Left ventricle myocardium inferior (tissue), 1 donor: Measurements from ENCODE around the gene ALDH3B1. TPM values are rescaled to one million over a fixed set of nuclear protein-coding genes. Genes with fewer than 3 reads are reported as not detected.

ENCODE experiments used
- DNase-seq: peaks from one replicate; pipeline ENCODE4 v3.0.0-alpha.2; 2020
- H3K27ac ChIP-seq: fragments of 200-600 bp; replicated peaks from 2 replicates; pipeline ENCODE4 v1.8.0; 2021
- H3K27me3 ChIP-seq: fragments of 200-600 bp; 2 replicates; pipeline ENCODE4 v1.8.0; 2021; ENCODE audit warnings: low read depth
- H3K36me3 ChIP-seq: fragments of 200-600 bp; 2 replicates; pipeline ENCODE4 v1.8.0; 2021
- H3K4me1 ChIP-seq: fragments of 200-600 bp; 2 replicates; pipeline ENCODE4 v1.8.0; 2021
- H3K4me3 ChIP-seq: fragments of 200-600 bp; 2 replicates; pipeline ENCODE4 v1.8.0; 2021; ENCODE audit warnings: mild to moderate bottlenecking, moderate library complexity
- H3K9me3 ChIP-seq: fragments of 200-600 bp; replicated peaks from 2 replicates; pipeline ENCODE4 v1.8.0; 2021
- intact Hi-C: fragments of 100-400 bp; cut with micrococcal nuclease; formaldehyde crosslinking; loops from one replicate; pipeline ENCODE4 v1.11.0; 2022
- total RNA-seq: library from RNA; stranded (reverse); fragmentation: NEBNext Ultra II Directional; extraction: Animal tissue kit (Norgen Biotek cat#: 25700); gene quantifications from one replicate; pipeline ENCODE4 v1.2.1, GENCODE V29; 2021
- TF ChIP-seq, protein P1 (sequence below): fragments of 200-600 bp; IDR thresholded peaks from 2 replicates; pipeline ENCODE4 v1.8.0; 2021; ENCODE audit warnings: antibody characterized with exemption, mild to moderate bottlenecking, borderline replicate concordance
- donor health status: DM: no; HTN: yes; CAD: no; lungs with severe emphysema.

Gene ALDH3B1
- total RNA-seq, 1 donor from 2014 or later: 3.7 TPM

DNA sequence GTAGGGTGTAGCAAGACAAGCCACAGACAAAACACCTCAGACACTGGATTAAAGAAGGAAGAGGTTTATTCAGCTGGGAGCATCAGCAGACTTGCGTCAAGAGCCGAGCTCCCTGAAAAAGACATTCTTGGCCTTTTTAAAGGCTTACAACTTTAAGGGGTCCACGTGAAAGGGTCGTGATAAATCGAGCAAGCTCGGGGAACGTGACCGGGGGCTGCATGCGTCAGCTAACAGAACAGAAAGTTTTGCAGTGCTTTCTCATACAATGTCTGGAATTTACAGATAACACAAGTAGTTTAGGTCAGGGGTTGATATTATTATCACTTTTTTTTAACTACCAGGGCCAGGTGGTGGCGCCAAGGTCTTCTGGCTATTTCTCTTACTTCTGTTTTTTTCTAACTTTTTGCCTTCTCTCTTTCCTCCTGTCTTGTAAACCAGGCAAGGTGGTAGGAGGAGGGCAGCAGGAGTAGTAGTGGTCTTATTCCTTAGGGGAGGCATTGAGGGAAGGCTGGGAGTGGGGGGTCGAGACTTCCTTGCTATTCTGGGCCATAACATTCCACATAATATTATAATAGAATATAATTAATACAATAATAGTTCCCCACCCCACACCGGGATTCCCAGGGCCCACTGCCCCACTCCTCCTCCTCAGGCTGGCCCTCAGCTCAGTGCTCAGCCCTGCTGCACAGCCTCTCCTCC is 587 bp upstream of the ALDH3B1 start:
- peak overlapping the region; percentile 83 for H3K27ac ChIP-seq
- H3K27me3 ChIP-seq: no peaks in the 10 kb centered on the region
- TF ChIP-seq, protein P1, sequence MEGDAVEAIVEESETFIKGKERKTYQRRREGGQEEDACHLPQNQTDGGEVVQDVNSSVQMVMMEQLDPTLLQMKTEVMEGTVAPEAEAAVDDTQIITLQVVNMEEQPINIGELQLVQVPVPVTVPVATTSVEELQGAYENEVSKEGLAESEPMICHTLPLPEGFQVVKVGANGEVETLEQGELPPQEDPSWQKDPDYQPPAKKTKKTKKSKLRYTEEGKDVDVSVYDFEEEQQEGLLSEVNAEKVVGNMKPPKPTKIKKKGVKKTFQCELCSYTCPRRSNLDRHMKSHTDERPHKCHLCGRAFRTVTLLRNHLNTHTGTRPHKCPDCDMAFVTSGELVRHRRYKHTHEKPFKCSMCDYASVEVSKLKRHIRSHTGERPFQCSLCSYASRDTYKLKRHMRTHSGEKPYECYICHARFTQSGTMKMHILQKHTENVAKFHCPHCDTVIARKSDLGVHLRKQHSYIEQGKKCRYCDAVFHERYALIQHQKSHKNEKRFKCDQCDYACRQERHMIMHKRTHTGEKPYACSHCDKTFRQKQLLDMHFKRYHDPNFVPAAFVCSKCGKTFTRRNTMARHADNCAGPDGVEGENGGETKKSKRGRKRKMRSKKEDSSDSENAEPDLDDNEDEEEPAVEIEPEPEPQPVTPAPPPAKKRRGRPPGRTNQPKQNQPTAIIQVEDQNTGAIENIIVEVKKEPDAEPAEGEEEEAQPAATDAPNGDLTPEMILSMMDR: no peak
- no peaks in the 10 kb centered on the region for H3K9me3 ChIP-seq
- H3K4me1 ChIP-seq: peaks cover 32% of the 10 kb centered on the region
- no peaks in the 10 kb centered on the region for H3K36me3 ChIP-seq
- H3K4me3 ChIP-seq: peak overlapping the region; percentile 57
- DNase-seq: no peak
- intact Hi-C loops: no loop called here

DNA sequence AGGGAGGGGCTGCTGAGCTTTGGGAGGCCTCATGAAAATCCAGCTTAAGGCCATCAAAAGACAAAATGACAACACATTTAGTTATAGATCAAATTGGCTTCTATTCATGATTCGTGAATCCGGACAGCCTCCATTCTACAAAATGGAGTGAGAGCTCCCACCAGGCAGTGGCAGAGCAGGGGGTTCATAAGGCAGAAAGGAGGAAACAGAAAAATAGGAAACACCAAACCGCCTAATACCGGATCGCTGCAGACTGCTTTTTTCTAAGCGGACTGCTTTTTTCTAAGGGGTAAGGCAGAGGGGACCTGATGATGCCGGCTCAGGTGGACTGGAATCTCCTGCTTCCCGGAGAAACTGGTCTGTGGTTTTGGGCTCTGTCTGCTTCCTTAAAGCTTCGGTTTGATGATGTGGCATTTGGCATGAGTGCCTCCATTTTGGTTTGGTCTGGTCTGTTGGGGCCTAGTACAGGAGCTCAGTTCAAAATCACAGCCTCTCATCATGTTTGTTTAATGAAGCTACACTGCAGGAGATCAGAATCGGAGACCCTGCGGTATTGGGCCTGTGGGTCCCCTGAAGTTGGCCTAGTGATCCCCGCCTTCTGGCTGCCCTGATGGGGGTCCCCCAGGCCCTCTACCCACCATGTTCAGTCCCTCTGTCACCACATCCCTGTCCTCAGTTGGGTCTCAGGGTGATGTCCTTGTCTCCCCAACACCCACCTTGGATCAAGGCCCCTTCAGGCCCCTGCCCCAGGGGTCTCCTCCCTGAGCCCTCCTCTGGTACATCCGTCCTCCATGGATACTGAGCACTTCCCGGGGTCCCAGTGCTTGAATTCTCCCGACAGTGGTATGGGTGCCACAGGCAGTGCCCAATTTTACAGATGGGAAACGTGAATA is 1.2 kb downstream of the ALDH3B1 start:
- no peak for DNase-seq
- peak overlapping the region; percentile 83 for H3K27ac ChIP-seq
- H3K9me3 ChIP-seq: no peaks in the 10 kb centered on the region
- no peaks in the 10 kb centered on the region for H3K36me3 ChIP-seq
- peak overlapping the region; percentile 57 for H3K4me3 ChIP-seq
- TF ChIP-seq, protein P1: no peak
- intact Hi-C loops: no loop called here
- H3K4me1 ChIP-seq: peaks cover 29% of the 10 kb centered on the region
- H3K27me3 ChIP-seq: no peaks in the 10 kb centered on the region

DNA sequence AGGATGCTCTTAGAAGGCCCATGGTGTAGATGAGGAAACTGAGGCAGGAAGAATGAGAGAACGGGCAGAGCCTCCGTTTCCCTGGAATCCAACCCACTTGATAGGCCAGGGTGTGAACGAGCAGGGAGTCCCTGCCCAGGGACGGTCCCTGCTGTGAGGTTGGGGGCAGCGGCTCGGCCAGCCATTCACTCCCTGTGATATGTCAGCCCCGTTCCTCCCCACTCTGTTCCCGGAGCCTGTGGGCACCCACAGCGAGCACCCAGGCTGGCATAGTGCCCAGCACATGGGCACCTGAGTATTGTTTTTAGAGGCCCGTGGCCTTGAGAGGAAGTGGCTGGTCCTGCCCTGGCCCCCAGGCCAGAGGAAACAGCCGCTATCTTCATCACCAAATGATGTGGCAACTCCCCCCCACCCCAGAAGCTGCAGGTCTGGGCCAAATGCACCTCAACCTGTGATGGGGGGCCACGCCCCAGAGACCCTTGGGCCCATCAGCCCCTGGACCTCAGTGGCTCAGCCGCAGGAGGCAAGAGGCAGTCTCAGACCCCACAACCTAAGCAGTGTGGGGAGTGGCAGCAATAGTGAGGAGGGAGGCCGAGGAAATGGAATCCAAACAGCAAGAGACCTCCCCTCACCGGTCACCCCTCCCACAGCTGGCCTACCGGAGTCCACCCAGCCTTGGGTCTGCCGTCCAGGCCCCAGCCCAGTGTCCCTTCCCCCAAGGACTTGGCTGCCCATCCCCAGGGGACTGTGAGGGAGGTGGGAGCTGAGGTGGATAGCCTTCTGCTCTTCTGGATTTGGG is 2.1 kb downstream of the ALDH3B1 start:
- Histone ChIP-seq H3K27me3 (no peaks in the 10 kb centered on the region), H3K27ac (no peak overlapping the region), H3K36me3 (no peaks in the 10 kb centered on the region), H3K4me3 (no peak overlapping the region), H3K4me1 (peaks cover 36% of the 10 kb centered on the region), H3K9me3 (no peaks in the 10 kb centered on the region)
- TF ChIP-seq, protein P1: no peak
- DNase-seq: no peak
- intact Hi-C loops: no loop called here

DNA sequence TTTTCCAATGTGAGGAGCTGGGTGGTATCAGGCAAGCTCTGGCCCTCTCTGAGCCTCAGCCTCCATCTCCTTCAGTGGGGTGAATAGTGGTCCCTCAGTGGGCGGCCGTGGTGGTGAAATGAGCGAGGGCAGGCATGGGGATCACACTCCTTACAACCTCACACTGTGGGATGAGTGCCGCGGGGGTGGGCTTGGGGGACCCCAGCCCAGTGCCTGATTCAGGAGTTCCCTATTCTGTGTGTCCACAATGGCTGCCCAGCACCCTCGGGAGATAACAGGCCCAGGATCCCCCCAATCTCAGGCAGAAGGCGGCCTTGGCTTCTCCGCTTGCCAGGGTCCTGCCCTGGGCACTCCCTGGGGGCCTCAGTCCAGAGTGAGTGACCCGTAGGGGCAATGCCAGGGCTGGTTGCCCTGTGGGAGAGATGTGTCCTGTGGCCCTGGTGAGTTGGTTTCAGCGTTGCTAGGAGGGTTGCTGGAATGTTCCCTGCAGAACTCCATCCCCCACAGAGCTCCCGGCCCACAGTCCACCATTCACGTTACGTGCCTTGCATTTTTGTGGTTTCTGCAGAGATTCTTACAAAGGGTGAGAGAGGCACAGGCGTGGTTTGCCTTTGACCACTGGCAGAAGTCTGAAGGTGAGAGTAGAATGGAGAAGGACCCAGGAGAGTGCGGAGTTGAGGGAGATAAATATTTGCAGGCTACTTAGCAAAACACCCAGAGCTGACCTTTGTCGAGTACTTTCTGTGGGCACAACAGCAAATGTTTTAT is 2.9 kb downstream of the ALDH3B1 start:
- DNase-seq: no peak
- Histone ChIP-seq H3K27ac (no peak overlapping the region), H3K27me3 (no peaks in the 10 kb centered on the region), H3K4me1 (peaks cover 38% of the 10 kb centered on the region), H3K36me3 (no peaks in the 10 kb centered on the region), H3K4me3 (no peak overlapping the region), H3K9me3 (no peaks in the 10 kb centered on the region)
- TF ChIP-seq, protein P1: no peak
- intact Hi-C loops: no loop called here
